Upper lobe of right lung (tissue), 1 donor: ENCODE results near the gene LARP4B. TPM values are rescaled to one million over a fixed set of nuclear protein-coding genes. Genes with fewer than 3 reads are reported as not detected.

Source experiments
- ATAC-seq: fragments of 200-7000 bp; cut with Tn5 transposase; one replicate; pipeline ENCODE4 v1.9.1; 2020; ENCODE audit warnings: mild to moderate bottlenecking, moderate library complexity
- DNase-seq: peaks from one replicate; pipeline ENCODE4 v3.0.0-alpha.2; 2020
- H3K27ac ChIP-seq: fragments of 200-600 bp; one replicate; pipeline ENCODE4 v1.8.0; 2022
- H3K27me3 ChIP-seq: fragments of 200-600 bp; one replicate; pipeline ENCODE4 v1.8.0; 2022; ENCODE audit warnings: mild to moderate bottlenecking
- H3K36me3 ChIP-seq: fragments of 200-600 bp; one replicate; pipeline ENCODE4 v1.8.0; 2022
- H3K4me1 ChIP-seq: fragments of 200-600 bp; one replicate; pipeline ENCODE4 v1.8.0; 2022
- H3K4me3 ChIP-seq: fragments of 200-600 bp; one replicate; pipeline ENCODE4 v1.8.0; 2022; ENCODE audit warnings: mild to moderate bottlenecking
- H3K9me3 ChIP-seq: fragments of 200-600 bp; one replicate; pipeline ENCODE4 v1.8.0; 2022
- intact Hi-C: fragments of 100-400 bp; cut with DNase I; formaldehyde crosslinking; loops from one replicate; pipeline ENCODE4 v1.11.0; 2022
- total RNA-seq: library from RNA; stranded (reverse); fragmentation: NEBNext Ultra II Directional; extraction: Animal tissue kit (Norgen Biotek cat#: 25700); gene quantifications from one replicate; pipeline ENCODE4 v1.2.1, GENCODE V29; 2021
- TF ChIP-seq, protein P1 (sequence below): fragments of 200-600 bp; IDR thresholded peaks from one replicate; pipeline ENCODE4 v1.8.0; 2022; ENCODE audit warnings: antibody characterized with exemption
- donor health status: DM: no; HTN: yes; CAD: no; lungs with severe emphysema.

The LARP4B gene
- total RNA-seq, 1 donor from 2014 or later: 126 TPM

GRCh38 chr10:969473-970150 is 38.1 kb upstream of the LARP4B start:
- peak overlapping the region; percentile 63 for H3K27ac ChIP-seq
- H3K27me3 ChIP-seq: no peaks in the 10 kb centered on the region
- H3K4me1 ChIP-seq: peaks cover 25% of the 10 kb centered on the region
- peak; percentile 1 for ATAC-seq
- TF ChIP-seq, protein P1, sequence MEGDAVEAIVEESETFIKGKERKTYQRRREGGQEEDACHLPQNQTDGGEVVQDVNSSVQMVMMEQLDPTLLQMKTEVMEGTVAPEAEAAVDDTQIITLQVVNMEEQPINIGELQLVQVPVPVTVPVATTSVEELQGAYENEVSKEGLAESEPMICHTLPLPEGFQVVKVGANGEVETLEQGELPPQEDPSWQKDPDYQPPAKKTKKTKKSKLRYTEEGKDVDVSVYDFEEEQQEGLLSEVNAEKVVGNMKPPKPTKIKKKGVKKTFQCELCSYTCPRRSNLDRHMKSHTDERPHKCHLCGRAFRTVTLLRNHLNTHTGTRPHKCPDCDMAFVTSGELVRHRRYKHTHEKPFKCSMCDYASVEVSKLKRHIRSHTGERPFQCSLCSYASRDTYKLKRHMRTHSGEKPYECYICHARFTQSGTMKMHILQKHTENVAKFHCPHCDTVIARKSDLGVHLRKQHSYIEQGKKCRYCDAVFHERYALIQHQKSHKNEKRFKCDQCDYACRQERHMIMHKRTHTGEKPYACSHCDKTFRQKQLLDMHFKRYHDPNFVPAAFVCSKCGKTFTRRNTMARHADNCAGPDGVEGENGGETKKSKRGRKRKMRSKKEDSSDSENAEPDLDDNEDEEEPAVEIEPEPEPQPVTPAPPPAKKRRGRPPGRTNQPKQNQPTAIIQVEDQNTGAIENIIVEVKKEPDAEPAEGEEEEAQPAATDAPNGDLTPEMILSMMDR: no peak
- H3K9me3 ChIP-seq: no peaks in the 10 kb centered on the region
- no peak for DNase-seq
- no peaks in the 10 kb centered on the region for H3K36me3 ChIP-seq
- H3K4me3 ChIP-seq: no peak overlapping the region
- intact Hi-C loops: no loop called here

DNA sequence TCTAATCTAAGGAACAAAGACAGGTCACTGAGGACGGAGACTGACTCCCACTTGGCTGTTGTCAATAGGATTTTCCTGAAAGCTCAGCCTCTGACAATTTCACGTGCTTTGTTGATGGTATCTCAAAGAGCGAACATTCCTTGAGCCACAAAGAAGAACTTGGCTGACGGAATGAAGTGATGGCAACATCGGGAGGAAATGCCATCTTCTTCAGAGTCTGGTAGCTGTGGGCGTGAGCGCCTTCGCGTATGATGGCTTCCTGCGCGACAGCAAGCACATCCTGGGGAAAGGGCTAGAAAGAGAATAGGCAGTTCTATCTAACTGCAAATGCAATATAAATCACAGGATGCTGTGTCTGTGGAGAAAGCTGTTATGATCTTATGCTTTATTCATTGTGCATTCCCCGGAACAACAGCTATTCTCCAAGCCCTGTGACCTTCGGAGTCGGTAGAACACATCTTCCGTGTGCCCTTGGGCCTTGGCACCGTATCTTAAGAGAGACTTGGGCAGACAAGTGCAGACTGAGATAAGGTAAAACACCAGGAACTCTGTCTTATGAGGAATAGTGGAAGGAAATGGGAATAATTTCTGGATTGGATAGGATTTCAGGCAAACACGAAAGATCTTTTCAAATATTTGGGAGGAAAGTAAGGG is 37.2 kb upstream of the LARP4B start:
- no peaks in the 10 kb centered on the region for H3K27me3 ChIP-seq
- H3K27ac ChIP-seq: no peak overlapping the region
- intact Hi-C loops: no loop called here
- H3K9me3 ChIP-seq: no peaks in the 10 kb centered on the region
- ATAC-seq (no peak), DNase-seq (peak; percentile 40)
- TF ChIP-seq, protein P1: no peak
- no peaks in the 10 kb centered on the region for H3K36me3 ChIP-seq
- no peak overlapping the region for H3K4me3 ChIP-seq
- H3K4me1 ChIP-seq: peaks cover 25% of the 10 kb centered on the region

DNA sequence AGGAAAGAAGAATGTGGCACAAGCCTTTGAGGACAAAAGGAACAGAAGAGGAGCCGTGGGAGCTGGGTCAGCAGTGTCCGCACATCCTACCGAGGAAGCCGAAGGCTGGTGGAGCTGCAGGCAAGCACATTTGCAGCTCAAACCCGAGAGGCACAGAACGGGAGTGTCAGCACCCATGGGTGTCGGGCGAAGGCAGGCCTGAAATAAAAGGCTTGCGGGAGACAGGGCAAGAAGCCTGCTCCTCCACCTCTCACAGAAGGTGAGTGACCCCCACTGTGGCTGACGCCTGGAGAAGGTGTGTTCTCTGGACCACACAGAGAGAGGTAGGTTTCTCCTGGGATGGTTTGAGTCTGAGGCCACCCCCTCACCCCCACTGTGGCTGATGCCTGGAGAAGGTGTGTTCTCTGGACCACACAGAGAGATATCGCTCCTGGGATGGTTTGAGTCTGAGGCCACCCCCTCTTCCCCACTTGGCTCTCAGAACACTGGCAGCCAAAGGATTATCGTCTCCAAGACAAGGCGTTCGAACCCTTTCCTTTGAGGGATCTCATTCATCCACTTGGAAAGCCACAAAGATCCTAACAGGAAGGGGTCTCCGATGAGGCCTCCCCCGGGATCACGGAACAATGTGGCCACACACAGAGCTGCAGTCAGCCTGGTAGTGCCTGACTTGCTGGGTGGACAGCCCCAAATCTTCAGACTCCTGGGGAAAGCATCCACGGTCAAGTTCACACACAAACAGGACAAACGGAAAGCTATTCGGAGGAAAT is 35.1 kb upstream of the LARP4B start:
- ATAC-seq (no peak), DNase-seq (peak; percentile 37)
- no peaks in the 10 kb centered on the region for H3K27me3 ChIP-seq
- intact Hi-C loops: no loop called here
- TF ChIP-seq, protein P1: no peak
- peaks cover 23% of the 10 kb centered on the region for H3K4me1 ChIP-seq
- no peak overlapping the region for H3K27ac ChIP-seq
- no peaks in the 10 kb centered on the region for H3K9me3 ChIP-seq
- H3K36me3 ChIP-seq: no peaks in the 10 kb centered on the region
- H3K4me3 ChIP-seq: no peak overlapping the region

GRCh38 chr10:964988-965417 is 33.5 kb upstream of the LARP4B start:
- H3K4me1 ChIP-seq: peaks cover 9% of the 10 kb centered on the region
- no peaks in the 10 kb centered on the region for H3K9me3 ChIP-seq
- TF ChIP-seq, protein P1: no peak
- H3K36me3 ChIP-seq: no peaks in the 10 kb centered on the region
- ATAC-seq (peak; percentile 9), DNase-seq (peak; percentile 47)
- no peaks in the 10 kb centered on the region for H3K27me3 ChIP-seq
- H3K4me3 ChIP-seq: no peak overlapping the region
- intact Hi-C loops: no loop called here
- H3K27ac ChIP-seq: no peak overlapping the region

DNA sequence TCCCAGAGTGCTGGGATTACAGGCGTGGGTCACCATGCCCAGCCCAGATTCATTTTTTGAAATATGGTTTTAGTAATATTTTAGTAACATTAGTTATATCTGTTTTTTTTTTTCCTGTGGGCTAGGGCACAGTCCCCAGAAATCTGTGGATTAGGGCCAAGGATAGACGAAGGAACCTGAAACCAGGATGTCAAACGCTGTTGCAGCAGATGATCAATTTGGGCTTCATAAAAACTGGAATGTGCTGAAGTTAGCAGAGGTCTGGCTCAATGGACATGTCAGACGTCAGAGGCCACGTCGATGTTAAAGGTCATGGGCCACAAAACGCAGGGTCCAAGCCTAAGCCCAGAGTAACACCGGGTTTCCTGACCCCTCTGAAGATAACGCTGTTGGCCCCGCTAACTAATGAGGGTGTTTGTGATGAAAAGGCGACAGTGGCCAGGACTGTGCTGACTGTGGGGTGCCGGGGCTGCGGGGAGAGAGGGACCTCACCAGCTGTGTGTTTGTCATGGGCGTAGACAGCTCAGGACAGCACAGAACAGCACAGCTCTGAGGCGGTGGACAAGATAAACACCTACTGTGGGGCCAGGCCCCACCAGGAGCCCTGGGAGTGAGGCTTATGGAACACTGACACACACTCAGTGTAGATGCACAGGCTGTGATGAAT is 32.9 kb upstream of the LARP4B start:
- H3K4me3 ChIP-seq: no peak overlapping the region
- H3K27ac ChIP-seq: no peak overlapping the region
- TF ChIP-seq, protein P1: no peak
- intact Hi-C loops: no loop called here
- no peaks in the 10 kb centered on the region for H3K36me3 ChIP-seq
- H3K4me1 ChIP-seq: peaks cover 3% of the 10 kb centered on the region
- ATAC-seq (peak; percentile 22), DNase-seq (peak; percentile 27)
- H3K27me3 ChIP-seq: no peaks in the 10 kb centered on the region
- no peaks in the 10 kb centered on the region for H3K9me3 ChIP-seq
